HepG2 (cell line): Measurements from ENCODE around the gene KCNQ1OT1. TPM values are rescaled to one million over a fixed set of nuclear protein-coding genes. Genes with fewer than 3 reads are reported as not detected.
A peak's percentile ranks its signal among the peaks of the same experiment; 100 is the strongest.

Experiments used
- AGO2 ChIP-seq: fragments of 200-400 bp; formaldehyde crosslinking; optimal IDR thresholded peaks from 2 replicates; pipeline ENCODE3; 2017; ENCODE audit warnings: mild to moderate bottlenecking, low read depth, low read length, moderate library complexity
- FOSL2 ChIP-seq: sonication (generic); formaldehyde crosslinking; IDR thresholded peaks from 2 replicates; pipeline ENCODE4 v1.4.0; 2020; ENCODE audit warnings: missing genetic modification reagents
- JUNB ChIP-seq: sonication (generic); formaldehyde crosslinking; IDR thresholded peaks from 2 replicates; pipeline ENCODE4 v1.8.0; 2022; ENCODE audit warnings: missing genetic modification reagents, mild to moderate bottlenecking, borderline replicate concordance
- polyA plus RNA-seq, 8 experiments: library from polyadenylated mRNA; depleted of rRNA in 3 of 8; stranded (reverse) in 7 of 8; unstranded in 1 of 8; fragments of >200 nt; fragmentation: Illumina TruSeq in 4 of 8; extraction: Trizol in 4 of 8; gene quantifications; 2 replicates each; pipeline versions ENCODE4 v1.2.1 to v1.2.3, GENCODE V29; 2011 to 2016; ENCODE audit warnings: low read depth in 4 of 8, missing spikeins in 1 of 8, mixed read lengths in 1 of 8; ENCODE audit not compliant: insufficient read depth in 1 of 8
- total RNA-seq, 5 experiments: library from RNA; depleted of rRNA; stranded (reverse); fragments of >200 nt; fragmentation: Illumina TruSeq; extraction: Trizol; gene quantifications; 2 replicates each; pipeline ENCODE4 v1.2.3, GENCODE V29; 2016; ENCODE audit warnings: low read depth in 1 of 5
- TF ChIP-seq, protein P1 (sequence below): sonication (generic); formaldehyde crosslinking; IDR thresholded peaks from 2 replicates; pipeline ENCODE4 v1.9.0; 2021; ENCODE audit warnings: mild to moderate bottlenecking, missing genetic modification reagents
- TF ChIP-seq, protein P2 (sequence below): sonication (generic); formaldehyde crosslinking; IDR thresholded peaks from 2 replicates; pipeline ENCODE4 v1.4.0; 2020; ENCODE audit warnings: missing genetic modification reagents

The KCNQ1OT1 gene
- total and polyA plus RNA-seq, 2 of the 13 experiments (the other 11 are each of a cell fraction or from before 2014, with no cell fraction given) = 1.3 to 18.9 TPM

DNA sequence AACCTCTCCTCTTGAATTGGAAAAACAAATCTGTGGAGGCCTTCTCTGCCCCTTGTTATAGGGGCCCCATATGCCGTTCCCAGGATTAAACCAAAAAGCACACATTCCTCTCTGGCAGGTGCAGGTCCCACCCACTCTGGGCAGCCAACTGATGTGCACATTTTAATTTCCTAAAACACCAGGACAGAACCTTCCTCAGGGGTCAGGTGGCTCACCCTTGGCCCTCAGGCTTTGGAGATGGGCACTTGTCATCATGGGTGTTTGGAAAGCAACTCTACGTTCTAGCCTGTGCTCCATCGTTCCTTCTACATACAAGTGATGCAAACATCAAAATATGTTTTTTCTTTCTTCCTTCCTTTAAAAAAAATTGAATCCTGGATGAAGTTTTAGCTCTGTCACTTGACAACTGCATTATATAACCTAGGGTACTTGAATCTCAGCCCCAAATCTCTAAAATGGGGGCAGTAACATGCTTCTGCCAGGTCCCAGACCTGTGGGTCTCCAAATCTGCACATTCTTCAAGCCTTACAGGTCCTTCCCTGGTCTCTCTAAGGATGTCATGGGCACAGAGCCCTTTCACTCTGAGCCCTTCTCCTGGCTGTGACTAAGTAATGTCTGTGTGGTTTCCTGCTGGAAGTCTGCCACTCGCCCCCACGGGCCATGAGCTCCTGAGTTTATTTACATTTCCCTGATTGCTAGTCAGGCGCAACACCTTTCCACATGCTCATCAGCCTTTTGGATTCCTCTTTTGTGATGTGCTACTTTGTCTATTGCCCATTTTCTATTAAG is 43.8 kb downstream of the KCNQ1OT1 start (continued):
- TF ChIP-seq, protein P1, sequence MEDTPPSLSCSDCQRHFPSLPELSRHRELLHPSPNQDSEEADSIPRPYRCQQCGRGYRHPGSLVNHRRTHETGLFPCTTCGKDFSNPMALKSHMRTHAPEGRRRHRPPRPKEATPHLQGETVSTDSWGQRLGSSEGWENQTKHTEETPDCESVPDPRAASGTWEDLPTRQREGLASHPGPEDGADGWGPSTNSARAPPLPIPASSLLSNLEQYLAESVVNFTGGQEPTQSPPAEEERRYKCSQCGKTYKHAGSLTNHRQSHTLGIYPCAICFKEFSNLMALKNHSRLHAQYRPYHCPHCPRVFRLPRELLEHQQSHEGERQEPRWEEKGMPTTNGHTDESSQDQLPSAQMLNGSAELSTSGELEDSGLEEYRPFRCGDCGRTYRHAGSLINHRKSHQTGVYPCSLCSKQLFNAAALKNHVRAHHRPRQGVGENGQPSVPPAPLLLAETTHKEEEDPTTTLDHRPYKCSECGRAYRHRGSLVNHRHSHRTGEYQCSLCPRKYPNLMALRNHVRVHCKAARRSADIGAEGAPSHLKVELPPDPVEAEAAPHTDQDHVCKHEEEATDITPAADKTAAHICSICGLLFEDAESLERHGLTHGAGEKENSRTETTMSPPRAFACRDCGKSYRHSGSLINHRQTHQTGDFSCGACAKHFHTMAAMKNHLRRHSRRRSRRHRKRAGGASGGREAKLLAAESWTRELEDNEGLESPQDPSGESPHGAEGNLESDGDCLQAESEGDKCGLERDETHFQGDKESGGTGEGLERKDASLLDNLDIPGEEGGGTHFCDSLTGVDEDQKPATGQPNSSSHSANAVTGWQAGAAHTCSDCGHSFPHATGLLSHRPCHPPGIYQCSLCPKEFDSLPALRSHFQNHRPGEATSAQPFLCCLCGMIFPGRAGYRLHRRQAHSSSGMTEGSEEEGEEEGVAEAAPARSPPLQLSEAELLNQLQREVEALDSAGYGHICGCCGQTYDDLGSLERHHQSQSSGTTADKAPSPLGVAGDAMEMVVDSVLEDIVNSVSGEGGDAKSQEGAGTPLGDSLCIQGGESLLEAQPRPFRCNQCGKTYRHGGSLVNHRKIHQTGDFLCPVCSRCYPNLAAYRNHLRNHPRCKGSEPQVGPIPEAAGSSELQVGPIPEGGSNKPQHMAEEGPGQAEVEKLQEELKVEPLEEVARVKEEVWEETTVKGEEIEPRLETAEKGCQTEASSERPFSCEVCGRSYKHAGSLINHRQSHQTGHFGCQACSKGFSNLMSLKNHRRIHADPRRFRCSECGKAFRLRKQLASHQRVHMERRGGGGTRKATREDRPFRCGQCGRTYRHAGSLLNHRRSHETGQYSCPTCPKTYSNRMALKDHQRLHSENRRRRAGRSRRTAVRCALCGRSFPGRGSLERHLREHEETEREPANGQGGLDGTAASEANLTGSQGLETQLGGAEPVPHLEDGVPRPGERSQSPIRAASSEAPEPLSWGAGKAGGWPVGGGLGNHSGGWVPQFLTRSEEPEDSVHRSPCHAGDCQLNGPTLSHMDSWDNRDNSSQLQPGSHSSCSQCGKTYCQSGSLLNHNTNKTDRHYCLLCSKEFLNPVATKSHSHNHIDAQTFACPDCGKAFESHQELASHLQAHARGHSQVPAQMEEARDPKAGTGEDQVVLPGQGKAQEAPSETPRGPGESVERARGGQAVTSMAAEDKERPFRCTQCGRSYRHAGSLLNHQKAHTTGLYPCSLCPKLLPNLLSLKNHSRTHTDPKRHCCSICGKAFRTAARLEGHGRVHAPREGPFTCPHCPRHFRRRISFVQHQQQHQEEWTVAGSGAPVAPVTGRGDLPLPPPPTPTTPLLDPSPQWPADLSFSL (CRISPR knock-in tag) = no peak
- TF ChIP-seq FOSL2 (0 out of 2 replicates have a peak, but pooled peaks have one; percentile 5), JUNB (CRISPR knock-in tag) (0 out of 2 replicates have a peak, but pooled peaks have one; percentile 14), AGO2 (peak; percentile 51)
- TF ChIP-seq, protein P2, sequence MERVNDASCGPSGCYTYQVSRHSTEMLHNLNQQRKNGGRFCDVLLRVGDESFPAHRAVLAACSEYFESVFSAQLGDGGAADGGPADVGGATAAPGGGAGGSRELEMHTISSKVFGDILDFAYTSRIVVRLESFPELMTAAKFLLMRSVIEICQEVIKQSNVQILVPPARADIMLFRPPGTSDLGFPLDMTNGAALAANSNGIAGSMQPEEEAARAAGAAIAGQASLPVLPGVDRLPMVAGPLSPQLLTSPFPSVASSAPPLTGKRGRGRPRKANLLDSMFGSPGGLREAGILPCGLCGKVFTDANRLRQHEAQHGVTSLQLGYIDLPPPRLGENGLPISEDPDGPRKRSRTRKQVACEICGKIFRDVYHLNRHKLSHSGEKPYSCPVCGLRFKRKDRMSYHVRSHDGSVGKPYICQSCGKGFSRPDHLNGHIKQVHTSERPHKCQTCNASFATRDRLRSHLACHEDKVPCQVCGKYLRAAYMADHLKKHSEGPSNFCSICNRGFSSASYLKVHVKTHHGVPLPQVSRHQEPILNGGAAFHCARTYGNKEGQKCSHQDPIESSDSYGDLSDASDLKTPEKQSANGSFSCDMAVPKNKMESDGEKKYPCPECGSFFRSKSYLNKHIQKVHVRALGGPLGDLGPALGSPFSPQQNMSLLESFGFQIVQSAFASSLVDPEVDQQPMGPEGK (CRISPR knock-in tag) = peak; percentile 30; the same call in 1 of the 2 replicates
